HAP-1 (cell line): Measurements from ENCODE around the gene ATG13.
"Not testable (repeated sequence)": the region's sequence is repeated elsewhere in the genome, so short reads cannot be mapped to it uniquely, and the experiment has no call there.

Source experiments
- DNase-seq, 2 experiments: peaks; one replicate each; pipeline ENCODE4 v3.0.0-alpha.2; 2016 to 2020; ENCODE audit warnings: low spot score in 2 of 2
- H3K27me3 ChIP-seq: fragments of 250-450 bp; sonication (Bioruptor Pico); 2 replicates; pipeline ENCODE4 v1.5.1; 2020; ENCODE audit warnings: low read depth, mild to moderate bottlenecking, moderate library complexity
- H3K36me3 ChIP-seq: fragments of 250-450 bp; sonication (Bioruptor Pico); replicated peaks from 2 replicates; pipeline ENCODE4 v1.5.1; 2020; ENCODE audit warnings: mild to moderate bottlenecking
- H3K4me1 ChIP-seq: fragments of 250-450 bp; sonication (Bioruptor Pico); 2 replicates; pipeline ENCODE4 v1.5.1; 2020; ENCODE audit warnings: mild to moderate bottlenecking
- H3K4me3 ChIP-seq: fragments of 250-450 bp; sonication (Bioruptor Pico); 2 replicates; pipeline ENCODE4 v1.5.1; 2020; ENCODE audit warnings: mild to moderate bottlenecking, moderate library complexity
- H3K9me3 ChIP-seq: fragments of 250-450 bp; sonication (Bioruptor Pico); 2 replicates; pipeline ENCODE4 v1.5.1; 2020; ENCODE audit warnings: mild to moderate bottlenecking, moderate library complexity
- in situ Hi-C: fragments of 300-500 bp; cut with MboI; formaldehyde crosslinking; loops from 3 replicates; pipeline ENCODE4 v1.14.3; 2020; ENCODE audit warnings: low sequenced_read_pairs, inconsistent platforms, mixed read lengths

Gene ATG13

GRCh38 chr11:46617134-46617971, at the start of gene ATG13, which contains the start of gene HARBI1:
Gene ATG13, plus strand, starts transcription at chr11:46617553. Its CDS starts 26,739 bp downstream, at chr11:46644292.
Gene HARBI1, minus strand, starts transcription at chr11:46617227. Its CDS starts 990 bp downstream, at chr11:46616237.
- peak; percentile 79 to 91 for DNase-seq
- Histone ChIP-seq H3K4me1 (peaks cover 6% of the 10 kb centered on the region), H3K4me3 (peak within 1 kb of the TSS; percentile 80), H3K27me3 (no peaks in the 10 kb centered on the region), H3K36me3 (peaks cover 12% of the 10 kb centered on the region), H3K9me3 (no peaks in the 10 kb centered on the region)
- in situ Hi-C loops, result no loop called here

- DNase-seq, result no peak
- Histone ChIP-seq H3K36me3 (no peaks in the 10 kb centered on the region), H3K9me3 (no peaks in the 10 kb centered on the region), H3K27me3 (no peaks in the 10 kb centered on the region), H3K4me3 (no peak overlapping the region), H3K4me1 (no peaks in the 10 kb centered on the region)
- in situ Hi-C loops, result no loop called here
Measured at GRCh38 chr11:46570790-46571398, 46.5 kb upstream of the ATG13 start.

- in situ Hi-C loops, result no loop called here
- no peak for DNase-seq
Measured at GRCh38 chr11:46574656-46575055, 42.7 kb upstream of the ATG13 start.

GRCh38 chr11:46577058-46577457, 40.3 kb upstream of the ATG13 start:
- H3K4me3 ChIP-seq, result no peak overlapping the region
- no peaks in the 10 kb centered on the region for H3K27me3 ChIP-seq
- H3K36me3 ChIP-seq, result no peaks in the 10 kb centered on the region; the same call in 1 of the 2 replicates
- DNase-seq, result no peak
- no peaks in the 10 kb centered on the region for H3K4me1 ChIP-seq
- H3K9me3 ChIP-seq, result no peaks in the 10 kb centered on the region
- in situ Hi-C loops, result no loop called here

More at GRCh38 chr11:46574656-46575055, 42.7 kb upstream of the ATG13 start:
- Histone ChIP-seq H3K4me1 (no peaks in the 10 kb centered on the region), H3K27me3 (no peaks in the 10 kb centered on the region), H3K4me3 (no peak overlapping the region), H3K36me3 (no peaks in the 10 kb centered on the region; the same call in 1 of the 2 replicates), H3K9me3 (no peaks in the 10 kb centered on the region)

- no peak overlapping the region for H3K4me3 ChIP-seq
- in situ Hi-C loops, result no loop called here
- H3K27me3 ChIP-seq, result no peaks in the 10 kb centered on the region
- no peak for DNase-seq
- no peaks in the 10 kb centered on the region; the same call in 1 of the 2 replicates for H3K4me1 ChIP-seq
- no peaks in the 10 kb centered on the region; the same call in 1 of the 2 replicates for H3K9me3 ChIP-seq
- peaks cover 3% of the 10 kb centered on the region; the same call in 1 of the 2 replicates for H3K36me3 ChIP-seq
Measured at GRCh38 chr11:46582588-46582987, 34.8 kb upstream of the ATG13 start.

GRCh38 chr11:46583513-46583912, 33.8 kb upstream of the ATG13 start:
- H3K36me3 ChIP-seq, H3K4me1 ChIP-seq, H3K4me3 ChIP-seq, in situ Hi-C loops, H3K9me3 ChIP-seq, DNase-seq, H3K27me3 ChIP-seq: not testable (repeated sequence)

- in situ Hi-C loops, result no loop called here
- Histone ChIP-seq H3K4me1 (peaks cover 6% of the 10 kb centered on the region), H3K36me3 (0 out of 2 replicates have a peak, but pooled peaks cover 3% of the 10 kb centered on the region), H3K4me3 (no peak overlapping the region), H3K9me3 (no peaks in the 10 kb centered on the region), H3K27me3 (no peaks in the 10 kb centered on the region)
- no peak for DNase-seq
Measured at GRCh38 chr11:46588131-46588530, 29.2 kb upstream of the ATG13 start.

- no peak for DNase-seq
- 0 out of 2 replicates have a peak, but pooled peaks cover 3% of the 10 kb centered on the region for H3K36me3 ChIP-seq
- no peaks in the 10 kb centered on the region for H3K9me3 ChIP-seq
- peaks cover 6% of the 10 kb centered on the region for H3K4me1 ChIP-seq
- in situ Hi-C loops, result no loop called here
- H3K4me3 ChIP-seq, result no peak overlapping the region
- H3K27me3 ChIP-seq, result no peaks in the 10 kb centered on the region
Measured at GRCh38 chr11:46588915-46589314, 28.4 kb upstream of the ATG13 start.

- peak in 1 of 2 experiments; percentile 14 for DNase-seq
- H3K27me3 ChIP-seq, result no peaks in the 10 kb centered on the region
- no peaks in the 10 kb centered on the region for H3K9me3 ChIP-seq
- H3K4me3 ChIP-seq, result no peak overlapping the region
- H3K36me3 ChIP-seq, result no peaks in the 10 kb centered on the region
- in situ Hi-C loops, result no loop called here
- H3K4me1 ChIP-seq, result peaks cover 11% of the 10 kb centered on the region
Measured at GRCh38 chr11:46590740-46591605, 26.4 kb upstream of the ATG13 start.

- in situ Hi-C loops, result no loop called here
- peak within 1 kb of the TSS; percentile 73 for H3K4me3 ChIP-seq
Measured at GRCh38 chr11:46593550-46594373, 23.6 kb upstream of the ATG13 start, which contains the start of gene AMBRA1. Gene AMBRA1, minus strand, starts transcription at chr11:46594023. Its CDS starts 45,643 bp downstream, at chr11:46548380.

GRCh38 chr11:46594374-46594700, 23.0 kb upstream of the ATG13 start:
- in situ Hi-C loops, result no loop called here
- Histone ChIP-seq H3K4me3 (peak overlapping the region; percentile 73), H3K36me3 (no peaks in the 10 kb centered on the region), H3K9me3 (no peaks in the 10 kb centered on the region), H3K27me3 (no peaks in the 10 kb centered on the region), H3K4me1 (peaks cover 11% of the 10 kb centered on the region)
- DNase-seq, result no peak

More at GRCh38 chr11:46593550-46594373, 23.6 kb upstream of the ATG13 start, which contains the start of gene AMBRA1:
- Histone ChIP-seq H3K27me3 (no peaks in the 10 kb centered on the region), H3K36me3 (no peaks in the 10 kb centered on the region), H3K9me3 (no peaks in the 10 kb centered on the region), H3K4me1 (peaks cover 11% of the 10 kb centered on the region)
- peak; percentile 90 to 92 for DNase-seq

GRCh38 chr11:46594785-46595184, 22.6 kb upstream of the ATG13 start:
- no peak overlapping the region for H3K4me3 ChIP-seq
- H3K36me3 ChIP-seq, result no peaks in the 10 kb centered on the region
- in situ Hi-C loops, result no loop called here
- H3K27me3 ChIP-seq, result no peaks in the 10 kb centered on the region
- no peaks in the 10 kb centered on the region for H3K9me3 ChIP-seq
- H3K4me1 ChIP-seq, result peaks cover 11% of the 10 kb centered on the region
- no peak for DNase-seq

GRCh38 chr11:46597155-46597554, 20.2 kb upstream of the ATG13 start:
- Histone ChIP-seq H3K9me3 (no peaks in the 10 kb centered on the region), H3K36me3 (no peaks in the 10 kb centered on the region), H3K4me3 (no peak overlapping the region), H3K27me3 (no peaks in the 10 kb centered on the region), H3K4me1 (peaks cover 9% of the 10 kb centered on the region)
- in situ Hi-C loops, result no loop called here
- DNase-seq, result no peak
